DOHH2 (cell line): ENCODE results near the gene NANS.

Experiments
- EZH2phosphoT487 ChIP-seq: fragments of 200-600 bp; sonication (generic); IDR thresholded peaks from 2 replicates; pipeline ENCODE4 v1.6.1; 2017; ENCODE audit warnings: borderline replicate concordance, mild to moderate bottlenecking, antibody characterized with exemption, low read length, moderate library complexity, mixed read lengths
- TF ChIP-seq, protein P1 (sequence below): fragments of 200-600 bp; sonication (generic); IDR thresholded peaks from one replicate; pipeline ENCODE4 v1.5.1; 2014; ENCODE audit warnings: antibody characterized with exemption, mild to moderate bottlenecking, low read depth, low read length; ENCODE audit not compliant: poor library complexity, severe bottlenecking

DNA sequence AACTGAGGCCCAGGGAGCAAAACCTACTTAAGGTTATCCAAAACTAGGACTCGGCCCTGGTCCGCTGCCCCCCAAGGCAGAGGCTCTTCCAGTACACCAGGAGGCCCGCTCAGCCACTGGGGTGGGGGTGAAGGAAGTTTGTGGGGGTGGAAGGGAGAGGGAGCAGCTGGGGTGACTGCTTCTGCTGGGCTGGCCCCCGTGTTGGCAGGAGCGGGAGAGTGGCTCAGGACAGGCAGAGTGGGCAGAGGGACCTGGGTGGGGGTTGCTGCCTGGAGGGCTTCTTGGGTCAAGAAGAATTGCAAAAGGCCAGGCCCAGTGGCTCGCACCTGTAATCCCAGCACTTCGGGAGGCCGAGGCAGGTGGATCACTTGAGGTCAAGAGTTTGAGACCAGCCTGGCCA, 70.7 kb downstream of the NANS start:
- TF ChIP-seq, protein P1, sequence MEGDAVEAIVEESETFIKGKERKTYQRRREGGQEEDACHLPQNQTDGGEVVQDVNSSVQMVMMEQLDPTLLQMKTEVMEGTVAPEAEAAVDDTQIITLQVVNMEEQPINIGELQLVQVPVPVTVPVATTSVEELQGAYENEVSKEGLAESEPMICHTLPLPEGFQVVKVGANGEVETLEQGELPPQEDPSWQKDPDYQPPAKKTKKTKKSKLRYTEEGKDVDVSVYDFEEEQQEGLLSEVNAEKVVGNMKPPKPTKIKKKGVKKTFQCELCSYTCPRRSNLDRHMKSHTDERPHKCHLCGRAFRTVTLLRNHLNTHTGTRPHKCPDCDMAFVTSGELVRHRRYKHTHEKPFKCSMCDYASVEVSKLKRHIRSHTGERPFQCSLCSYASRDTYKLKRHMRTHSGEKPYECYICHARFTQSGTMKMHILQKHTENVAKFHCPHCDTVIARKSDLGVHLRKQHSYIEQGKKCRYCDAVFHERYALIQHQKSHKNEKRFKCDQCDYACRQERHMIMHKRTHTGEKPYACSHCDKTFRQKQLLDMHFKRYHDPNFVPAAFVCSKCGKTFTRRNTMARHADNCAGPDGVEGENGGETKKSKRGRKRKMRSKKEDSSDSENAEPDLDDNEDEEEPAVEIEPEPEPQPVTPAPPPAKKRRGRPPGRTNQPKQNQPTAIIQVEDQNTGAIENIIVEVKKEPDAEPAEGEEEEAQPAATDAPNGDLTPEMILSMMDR: no peak
- TF ChIP-seq EZH2phosphoT487: no peak
